ENCODE data around the gene PSTPIP2.
"Not testable (repeated sequence)": the region's sequence is repeated elsewhere in the genome, so short reads cannot be mapped to it uniquely, and the experiment has no call there.

Gene PSTPIP2

GRCh38 chr18:46071653-46072375 lies at the start of gene PSTPIP2:
PSTPIP2 (minus strand) TSS chr18:46072260; CDS start chr18:46072188, 72 bp downstream.
- peak; percentile 67 to 68 for DNase-seq

GRCh38 chr18:46113751-46114150 lies 41.7 kb upstream of the PSTPIP2 start:
- no peak for DNase-seq

GRCh38 chr18:46110406-46110805 lies 38.3 kb upstream of the PSTPIP2 start:
- no peak for DNase-seq

- no peak for DNase-seq
Observed at GRCh38 chr18:46109386-46109785, 37.3 kb upstream of the PSTPIP2 start.

GRCh38 chr18:46104128-46104911 lies 32.3 kb upstream of the PSTPIP2 start, which contains the start of gene HAUS1:
HAUS1 (plus strand) TSS chr18:46104385; CDS start chr18:46104412, 27 bp downstream.
- DNase-seq, result peak; percentile 77 to 83

GRCh38 chr18:46099463-46099862 lies 27.4 kb upstream of the PSTPIP2 start:
- no peak for DNase-seq

GRCh38 chr18:46098616-46098933 lies 26.5 kb upstream of the PSTPIP2 start:
- DNase-seq, result no peak

- peak; percentile 84 to 86 for DNase-seq
Observed at GRCh38 chr18:46097801-46098615, 25.9 kb upstream of the PSTPIP2 start, which contains the start of gene ATP5F1A. ATP5F1A (minus strand) TSS chr18:46098296; CDS start chr18:46098231, 65 bp downstream.

GRCh38 chr18:46097431-46097800 lies 25.4 kb upstream of the PSTPIP2 start:
- DNase-seq, result peak in 1 of 2 donors; percentile 30

GRCh38 chr18:46096651-46097300 lies 24.7 kb upstream of the PSTPIP2 start:
- DNase-seq, result peak in 1 of 2 donors; percentile 16

- no peak for DNase-seq
Observed at GRCh38 chr18:46095532-46095931, 23.5 kb upstream of the PSTPIP2 start.

GRCh38 chr18:46088501-46088900 lies 16.4 kb upstream of the PSTPIP2 start:
- DNase-seq, result not testable (repeated sequence)

GRCh38 chr18:46084431-46084830 lies 12.4 kb upstream of the PSTPIP2 start:
- DNase-seq, result no peak

GRCh38 chr18:46080156-46080555 lies 8.1 kb upstream of the PSTPIP2 start:
- DNase-seq, result no peak

GRCh38 chr18:46079336-46079735 lies 7.3 kb upstream of the PSTPIP2 start:
- no peak for DNase-seq

- peak; percentile 55 to 82 for DNase-seq
Observed at GRCh38 chr18:46073474-46074331, 1.6 kb upstream of the PSTPIP2 start.

- DNase-seq, result no peak
Observed at GRCh38 chr18:46072959-46073358, 899 bp upstream of the PSTPIP2 start.

GRCh38 chr18:46072376-46072867 lies 362 bp upstream of the PSTPIP2 start:
- DNase-seq, result no peak

GRCh38 chr18:46070815-46071652 lies 1.0 kb downstream of the PSTPIP2 start:
- DNase-seq, result peak; percentile 13 to 23

GRCh38 chr18:46070232-46070631 lies 1.8 kb downstream of the PSTPIP2 start:
- DNase-seq, result no peak

Measured in CD4-positive, alpha-beta T cell treated with Interleukin-4 for 1 hour (primary cell).